Activated CD8-positive, alpha-beta T cell treated with anti-CD3 and anti-CD28 coated beads for 36 hours (primary cell): ENCODE measurements around the gene PRKAG1. TPM values are rescaled to one million over a fixed set of nuclear protein-coding genes. Genes with fewer than 3 reads are reported as not detected.

Experiments
- ATAC-seq: fragments of 200-7000 bp; cut with Tn5 transposase; one replicate; pipeline ENCODE4 v1.10.0; 2021; ENCODE audit warnings: mild to moderate bottlenecking, moderate library complexity
- CTCF ChIA-PET: fragments of 350-600 bp; sonication (Branson Sonifier 250); formaldehyde crosslinking; loops from one replicate; lab custom pipeline; 2021; ENCODE audit warnings: antibody characterized with exemption; lab: Charles Lee
- POLR2A ChIA-PET: fragments of 350-600 bp; sonication (Branson Sonifier 250); formaldehyde crosslinking; loops from one replicate; lab custom pipeline; 2021; ENCODE audit warnings: antibody characterized with exemption; lab: Charles Lee
- DNase-seq: peaks from one replicate; pipeline ENCODE4 v3.0.0-alpha.2; 2020
- H3K27ac Mint-ChIP-seq: one replicate; pipeline ENCODE4 v1.8.0; 2021; ENCODE audit warnings: mild to moderate bottlenecking, mixed read lengths
- H3K27me3 Mint-ChIP-seq: one replicate; pipeline ENCODE4 v1.8.0; 2021; ENCODE audit warnings: mixed read lengths
- H3K36me3 Mint-ChIP-seq: one replicate; pipeline ENCODE4 v1.8.0; 2021; ENCODE audit warnings: low read depth, mixed read lengths
- H3K4me1 Mint-ChIP-seq: one replicate; pipeline ENCODE4 v1.8.0; 2021; ENCODE audit warnings: low read depth, mixed read lengths
- H3K4me3 Mint-ChIP-seq: one replicate; pipeline ENCODE4 v1.8.0; 2021; ENCODE audit warnings: mild to moderate bottlenecking, moderate library complexity, mixed read lengths
- H3K9me3 Mint-ChIP-seq: one replicate; pipeline ENCODE4 v1.8.0; 2021; ENCODE audit warnings: mixed read lengths
- intact Hi-C: fragments of 100-400 bp; cut with micrococcal nuclease; formaldehyde crosslinking; loops from one replicate; pipeline ENCODE4 v1.10.0; 2022
- total RNA-seq, 2 experiments: library from RNA; stranded (reverse); gene quantifications; one replicate each; pipeline ENCODE4 v1.2.3, GENCODE V29; 2021
- TF ChIP-seq, protein P1 (sequence below): fragments of 200-600 bp; IDR thresholded peaks from one replicate; pipeline ENCODE4 v1.8.0; 2022; ENCODE audit warnings: antibody characterized with exemption, mild to moderate bottlenecking

PRKAG1 gene
- total RNA-seq, 2 experiments from 2014 or later: 43.3 to 47.3 TPM

DNA sequence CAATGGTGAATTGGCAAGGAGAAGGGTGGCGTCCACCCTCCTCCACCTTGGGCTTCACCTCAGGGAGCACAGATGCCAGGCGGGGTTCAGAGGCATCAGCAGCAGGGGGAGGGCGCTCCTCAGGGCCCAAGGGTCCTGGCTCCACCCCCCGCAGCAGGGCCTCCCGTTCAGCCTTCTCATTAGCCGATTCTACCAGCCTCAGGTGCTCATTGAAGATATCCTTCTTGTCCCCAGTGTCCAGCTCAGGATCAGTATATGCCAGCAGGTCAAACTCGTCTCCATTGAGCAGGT, 19.3 kb upstream of the PRKAG1 start:
- DNase-seq (no peak), ATAC-seq (no peak)
- CTCF ChIA-PET: interaction anchor here (1.1 to 8.1 kb wide), 3 partner anchors 10 to 50 kb away, joined by 3 to 56 read pairs (median 9); no protein-coding TSS in a partner anchor
- intact Hi-C loops: no loop called here
- peaks cover 41% of the 10 kb centered on the region for H3K36me3 Mint-ChIP-seq
- POLR2A ChIA-PET: interaction anchor here (0.6 to 1.9 kb wide), 5 partner anchors 8 to 50 kb away, joined by 3 to 5 read pairs (median 3); no protein-coding TSS in a partner anchor
- no peaks in the 10 kb centered on the region for H3K27me3 Mint-ChIP-seq
- H3K4me1 Mint-ChIP-seq: no peaks in the 10 kb centered on the region
- H3K27ac Mint-ChIP-seq: no peak overlapping the region
- TF ChIP-seq, protein P1, sequence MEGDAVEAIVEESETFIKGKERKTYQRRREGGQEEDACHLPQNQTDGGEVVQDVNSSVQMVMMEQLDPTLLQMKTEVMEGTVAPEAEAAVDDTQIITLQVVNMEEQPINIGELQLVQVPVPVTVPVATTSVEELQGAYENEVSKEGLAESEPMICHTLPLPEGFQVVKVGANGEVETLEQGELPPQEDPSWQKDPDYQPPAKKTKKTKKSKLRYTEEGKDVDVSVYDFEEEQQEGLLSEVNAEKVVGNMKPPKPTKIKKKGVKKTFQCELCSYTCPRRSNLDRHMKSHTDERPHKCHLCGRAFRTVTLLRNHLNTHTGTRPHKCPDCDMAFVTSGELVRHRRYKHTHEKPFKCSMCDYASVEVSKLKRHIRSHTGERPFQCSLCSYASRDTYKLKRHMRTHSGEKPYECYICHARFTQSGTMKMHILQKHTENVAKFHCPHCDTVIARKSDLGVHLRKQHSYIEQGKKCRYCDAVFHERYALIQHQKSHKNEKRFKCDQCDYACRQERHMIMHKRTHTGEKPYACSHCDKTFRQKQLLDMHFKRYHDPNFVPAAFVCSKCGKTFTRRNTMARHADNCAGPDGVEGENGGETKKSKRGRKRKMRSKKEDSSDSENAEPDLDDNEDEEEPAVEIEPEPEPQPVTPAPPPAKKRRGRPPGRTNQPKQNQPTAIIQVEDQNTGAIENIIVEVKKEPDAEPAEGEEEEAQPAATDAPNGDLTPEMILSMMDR: no peak
- no peak overlapping the region for H3K4me3 Mint-ChIP-seq
- H3K9me3 Mint-ChIP-seq: no peaks in the 10 kb centered on the region

DNA sequence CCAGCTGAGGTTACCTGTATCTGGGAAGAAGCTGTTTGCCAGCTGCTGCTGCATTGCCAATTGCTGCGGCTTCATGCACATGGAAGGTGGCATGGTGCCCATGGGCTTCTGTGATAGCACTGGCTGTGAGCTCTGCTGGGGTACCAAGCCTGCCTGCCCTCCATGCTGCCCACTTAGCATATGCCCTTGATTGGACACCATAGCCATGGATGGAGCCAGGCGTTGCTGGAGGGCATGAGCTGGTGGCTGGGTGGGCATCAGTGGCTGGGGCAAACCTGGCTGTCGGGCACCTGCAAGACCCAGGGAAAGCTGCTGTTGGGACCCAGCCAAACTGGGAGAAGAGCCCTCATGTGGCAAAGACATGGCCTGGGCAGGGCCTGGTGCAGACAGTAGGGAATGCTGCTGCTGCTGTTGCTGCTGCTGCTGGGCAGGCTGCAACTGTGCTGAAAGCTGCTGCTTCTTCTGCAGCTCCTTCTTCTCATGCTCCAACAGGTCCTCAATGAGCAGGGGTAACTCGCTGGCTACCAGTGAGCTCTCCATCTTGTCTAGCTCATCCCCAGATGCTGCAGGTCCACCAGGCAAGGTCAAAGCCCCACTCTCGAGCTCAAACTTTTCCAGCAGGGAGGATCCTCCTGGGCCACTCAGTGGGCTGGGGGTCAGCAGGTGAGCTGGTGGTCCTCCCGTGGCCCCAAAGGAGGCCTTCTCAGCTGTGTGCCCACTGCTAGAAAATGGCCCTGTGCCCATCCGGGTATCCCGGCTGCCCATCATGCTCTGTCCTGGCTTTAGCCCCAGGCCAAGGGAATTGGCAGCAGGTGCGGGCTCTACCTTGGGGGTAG, 18.8 kb upstream of the PRKAG1 start:
- H3K36me3 Mint-ChIP-seq: peaks cover 35% of the 10 kb centered on the region
- no peak for ATAC-seq

DNA sequence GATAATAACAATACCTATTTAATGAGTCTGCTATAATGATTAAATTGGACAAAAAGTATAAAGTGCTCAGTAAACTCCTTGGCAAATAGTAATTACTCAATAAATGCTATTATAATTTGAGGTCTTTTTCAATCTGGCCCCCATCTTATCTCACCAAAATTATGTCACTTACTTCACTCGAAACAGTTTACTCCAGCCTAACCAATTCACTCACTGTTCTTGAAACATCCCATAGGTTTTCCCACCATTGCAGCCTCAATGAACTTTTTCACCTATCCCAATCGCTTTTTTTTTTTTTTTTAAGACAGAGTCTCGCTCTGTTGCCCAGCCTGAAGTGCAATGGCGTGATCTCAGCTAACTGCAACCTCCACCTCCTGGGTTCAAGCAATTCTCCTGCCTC, 17.5 kb upstream of the PRKAG1 start:
- Mint-ChIP-seq H3K4me1 (no peaks in the 10 kb centered on the region), H3K27ac (no peak overlapping the region), H3K9me3 (no peaks in the 10 kb centered on the region), H3K36me3 (peaks cover 34% of the 10 kb centered on the region), H3K4me3 (no peak overlapping the region), H3K27me3 (no peaks in the 10 kb centered on the region)
- ATAC-seq (no peak), DNase-seq (no peak)
- TF ChIP-seq, protein P1: no peak
- CTCF ChIA-PET: interaction anchor here (1.4 to 6.0 kb wide), 4 partner anchors 8 to 52 kb away, joined by 4 to 35 read pairs (median 9); no protein-coding TSS in a partner anchor
- POLR2A ChIA-PET: interaction anchor here (1.6 to 1.7 kb wide), 2 partner anchors 18 to 37 kb away, joined by 3 to 6 read pairs; partner anchors contain the start of gene DDN
- intact Hi-C loops: no loop called here

More for the DNA sequence above, 18.8 kb upstream of the PRKAG1 start:
- TF ChIP-seq, protein P1: no peak
- Mint-ChIP-seq H3K27me3 (no peaks in the 10 kb centered on the region), H3K4me3 (no peak overlapping the region), H3K9me3 (no peaks in the 10 kb centered on the region), H3K27ac (no peak overlapping the region), H3K4me1 (no peaks in the 10 kb centered on the region)
- intact Hi-C loops: no loop called here
- POLR2A ChIA-PET: interaction anchor here (0.6 to 1.6 kb wide), 8 partner anchors 11 to 38 kb away, joined by 3 to 5 read pairs (median 3); partner anchors contain the start of gene DDN
- DNase-seq: no peak
- CTCF ChIA-PET: interaction anchor here (0.8 to 8.1 kb wide), 8 partner anchors 9 to 147 kb away, joined by 3 to 56 read pairs (median 4); partner anchors contain the start of gene RHEBL1

DNA sequence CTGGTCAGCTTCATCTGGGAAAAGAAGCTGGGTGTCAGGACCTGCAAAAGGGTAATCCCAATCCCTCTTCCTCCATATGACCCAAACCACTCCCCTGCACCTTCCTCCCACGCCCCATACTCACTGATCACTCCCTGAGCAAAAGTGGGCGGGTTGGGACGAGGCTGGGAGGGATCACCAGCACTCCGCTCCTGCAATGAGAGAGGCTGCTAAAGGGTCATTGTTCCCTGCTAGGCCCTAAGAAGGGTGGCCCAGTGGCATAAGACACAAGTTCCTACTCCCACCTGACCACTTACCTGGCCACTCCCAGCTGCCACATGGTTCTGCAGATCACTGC, 15.7 kb upstream of the PRKAG1 start:
- Mint-ChIP-seq H3K9me3 (no peaks in the 10 kb centered on the region), H3K4me1 (no peaks in the 10 kb centered on the region), H3K27me3 (no peaks in the 10 kb centered on the region), H3K36me3 (peaks cover 30% of the 10 kb centered on the region), H3K4me3 (no peak overlapping the region), H3K27ac (no peak overlapping the region)
- ATAC-seq (no peak), DNase-seq (no peak)
- TF ChIP-seq, protein P1: no peak
- ChIA-PET POLR2A (interaction anchor here (0.6 to 0.9 kb wide), 3 partner anchors 9 to 96 kb away, joined by 3 read pairs; partner anchors contain the start of gene TUBA1B), CTCF (interaction anchor here (1.1 to 6.0 kb wide), 3 partner anchors 10 to 47 kb away, joined by 3 to 35 read pairs (median 5); no protein-coding TSS in a partner anchor)
- intact Hi-C loops: no loop called here
